GM19025 (cell line): ENCODE results near the gene KRTAP2-4.
"Not testable (repeated sequence)": the region's sequence is repeated elsewhere in the genome, so short reads cannot be mapped to it uniquely, and the experiment has no call there.

Experiments used
- ATAC-seq: cut with Tn5 transposase; IDR thresholded peaks from one replicate; pipeline ENCODE4 v1.9.1; 2021; ENCODE audit warnings: mild to moderate bottlenecking, low read depth, moderate library complexity; ENCODE audit not compliant: unreplicated experiment

KRTAP2-4 gene

DNA sequence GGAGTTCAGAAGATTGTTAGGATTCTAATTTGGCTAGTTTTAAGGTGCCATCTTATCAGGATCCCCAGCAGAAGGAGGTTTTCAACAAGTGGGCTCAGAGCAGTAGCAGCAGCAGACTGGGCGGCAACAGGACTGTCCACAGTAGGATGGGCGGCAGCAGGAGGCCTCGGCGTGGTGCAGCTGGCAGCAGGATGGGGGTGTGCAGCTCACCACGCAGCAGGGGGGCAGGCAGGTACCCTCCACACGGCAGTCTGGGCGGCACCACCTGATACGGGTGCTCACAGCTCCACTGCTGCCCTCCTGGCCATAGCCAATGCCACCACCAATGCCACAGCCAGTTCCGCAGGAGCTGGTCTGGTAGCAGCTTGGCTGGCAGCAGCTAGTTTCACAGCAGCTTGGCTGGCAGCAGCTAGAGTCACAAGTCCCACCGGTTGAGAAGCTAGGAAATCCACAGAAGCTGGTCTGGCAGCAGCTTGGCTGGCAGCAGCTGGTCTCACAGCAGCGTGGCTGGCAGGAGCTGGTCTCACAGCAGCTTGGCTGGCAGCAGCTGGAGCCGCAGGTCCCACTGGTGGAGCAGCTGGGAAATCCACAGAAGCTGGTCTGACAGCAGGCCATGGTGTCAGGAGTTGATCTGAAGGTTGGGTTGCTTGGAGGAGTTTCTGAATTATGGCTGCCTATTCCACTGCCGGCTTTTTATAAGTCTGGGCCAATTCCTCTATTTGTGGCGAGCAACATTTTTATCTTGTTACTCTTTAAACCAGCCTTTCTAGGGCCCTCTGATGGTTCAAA is 24.7 kb downstream of the KRTAP2-4 start, which contains the start of gene KRTAP1-1:
TSS of gene KRTAP1-1 (minus strand) at position 668 of the 789 bp plus-strand sequence. CDS start at position 615, 53 bp downstream.
- ATAC-seq: not testable (repeated sequence)

DNA sequence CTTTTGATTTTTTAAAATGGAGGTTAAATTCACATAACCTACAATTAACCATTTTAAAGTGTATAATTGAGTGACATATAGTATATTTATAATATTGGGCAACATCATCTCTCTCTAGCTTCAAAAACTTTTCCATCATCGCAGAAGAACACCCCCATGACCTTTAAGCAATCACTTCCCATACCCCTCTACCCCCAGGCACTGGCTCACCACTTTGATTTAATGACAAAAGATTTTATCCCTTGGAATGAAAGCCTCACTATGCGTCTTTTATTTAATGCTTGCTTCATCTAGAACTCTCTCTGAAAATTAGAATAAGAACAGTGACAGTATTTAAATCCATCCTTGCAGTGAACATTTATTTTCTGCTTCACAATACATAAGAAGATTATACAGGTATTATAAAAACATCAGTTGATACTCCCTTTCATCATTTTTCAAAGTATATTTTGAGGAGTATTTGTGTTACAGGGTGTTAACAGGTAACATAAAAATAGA is 27.8 kb downstream of the KRTAP2-4 start:
- ATAC-seq: no peak

- not testable (repeated sequence) for ATAC-seq
These were observed 31.2 kb downstream of the KRTAP2-4 start, which contains the start of gene KRTAP1-3 for GRCh38 chr17:41034346-41034935. TSS of gene KRTAP1-3 (minus strand) at chr17:41034874. CDS start at chr17:41034821, 53 bp downstream.

DNA sequence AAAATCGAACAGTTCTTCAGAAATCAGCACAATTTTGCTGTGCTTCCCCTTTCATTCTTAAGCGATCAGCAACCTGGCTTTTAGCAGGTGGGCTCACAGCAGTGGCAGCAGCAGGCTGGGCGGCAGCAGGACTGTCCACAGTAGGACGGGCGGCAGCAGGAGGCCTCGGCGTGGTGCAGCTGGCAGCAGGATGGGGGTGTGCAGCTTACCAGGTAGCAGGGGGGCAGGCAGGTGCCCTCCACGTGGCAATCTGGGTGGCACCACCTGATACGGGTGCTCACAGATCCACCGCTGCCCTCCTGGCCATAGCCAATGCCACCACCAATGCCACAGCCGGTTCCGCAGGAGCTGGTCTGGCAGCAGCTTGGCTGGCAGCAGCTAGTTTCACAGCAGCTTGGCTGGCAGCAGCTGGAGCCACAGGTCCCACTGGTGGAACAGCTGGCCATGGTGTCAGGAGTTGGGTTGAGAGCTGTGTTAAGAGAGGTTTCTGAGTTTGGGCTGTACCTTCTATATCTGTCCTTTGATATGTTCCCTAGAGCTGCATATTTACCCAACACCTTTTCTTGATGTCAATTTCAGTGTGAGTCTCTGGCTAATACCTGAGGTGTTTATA is 35.9 kb downstream of the KRTAP2-4 start, which contains the start of gene KRTAP1-4:
TSS of gene KRTAP1-4 (minus strand) at position 563 of the 613 bp plus-strand sequence. CDS start at position 446, 117 bp downstream.
- ATAC-seq: no peak

DNA sequence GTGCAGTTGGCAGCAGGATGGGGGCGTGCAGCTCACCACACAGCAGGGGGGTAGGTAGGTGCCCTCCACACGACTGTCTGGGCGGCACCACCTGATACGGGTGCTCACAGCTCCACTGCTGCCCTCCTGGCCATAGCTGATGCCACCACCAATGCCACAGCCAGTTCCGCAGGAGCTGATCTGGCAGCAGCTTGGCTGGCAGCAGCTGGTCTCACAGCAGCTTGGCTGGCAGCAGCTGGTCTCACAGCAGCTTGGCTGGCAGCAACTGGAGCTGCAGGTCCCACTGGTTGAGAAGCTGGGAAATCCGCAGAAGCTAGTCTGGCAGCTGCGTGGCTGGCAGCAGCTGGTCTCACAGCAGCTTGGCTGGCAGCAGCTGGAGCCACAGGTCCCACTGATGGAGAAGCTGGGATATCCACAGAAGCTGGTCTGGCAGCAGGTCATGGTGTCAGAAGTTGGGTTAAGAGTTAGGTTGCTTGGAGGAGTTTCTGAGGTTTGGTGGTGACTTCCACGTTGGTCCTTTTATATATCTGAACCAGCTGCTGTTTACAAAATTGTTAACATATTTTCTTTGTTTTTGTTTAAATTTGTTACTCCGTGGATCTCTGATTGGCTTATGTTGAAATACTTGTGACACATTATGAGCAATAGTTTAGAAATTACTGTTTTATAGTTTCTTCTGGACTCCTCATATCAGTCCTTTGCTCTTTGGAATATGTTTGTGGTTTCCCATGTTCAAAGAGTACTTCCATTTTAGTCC is 38.8 kb downstream of the KRTAP2-4 start, which contains the start of gene KRTAP1-5:
TSS of gene KRTAP1-5 (minus strand) at position 494 of the 757 bp plus-strand sequence. CDS start at position 441, 53 bp downstream.
- ATAC-seq: no peak

DNA sequence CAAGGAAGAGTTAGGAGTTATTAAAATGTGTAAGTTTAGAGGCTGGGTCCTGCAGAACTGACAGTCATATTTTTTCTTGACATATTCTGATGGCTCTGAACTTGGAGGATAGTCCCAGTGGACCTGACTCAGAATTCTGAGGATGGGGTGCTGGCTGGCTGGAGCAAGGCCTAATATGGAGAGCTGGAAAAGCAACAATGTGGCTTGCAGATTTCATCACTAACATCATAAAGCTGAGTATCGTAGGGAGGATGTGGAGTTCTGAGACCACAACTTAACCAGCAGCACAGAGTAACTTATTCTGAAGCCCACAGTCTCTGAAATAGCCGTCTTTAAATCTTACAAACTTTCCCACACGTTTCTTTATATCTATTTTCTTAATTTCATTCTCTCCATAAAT is 41.0 kb downstream of the KRTAP2-4 start:
- no peak for ATAC-seq

DNA sequence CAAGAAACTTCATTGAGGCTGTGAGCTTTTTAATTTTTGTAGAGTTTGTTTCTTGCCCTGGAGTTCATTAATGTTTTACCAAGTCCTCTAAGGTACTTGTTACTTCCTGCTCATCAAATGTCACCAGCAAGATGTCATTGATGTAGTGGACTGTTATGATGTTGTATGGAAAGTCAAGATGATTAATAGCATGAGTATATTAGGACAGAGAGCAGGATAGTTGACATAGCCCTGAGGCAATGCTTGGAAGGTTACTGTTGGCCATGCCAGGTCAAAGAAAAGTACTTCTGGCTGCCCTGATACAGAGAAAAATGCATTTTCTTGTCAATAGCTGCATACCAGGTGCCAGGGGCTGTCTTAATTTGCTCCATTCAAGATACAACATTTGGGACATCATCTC is 45.3 kb downstream of the KRTAP2-4 start:
- no peak for ATAC-seq

- no peak for ATAC-seq
These were observed 46.3 kb downstream of the KRTAP2-4 start for GRCh38 chr17:41019415-41019814.

DNA sequence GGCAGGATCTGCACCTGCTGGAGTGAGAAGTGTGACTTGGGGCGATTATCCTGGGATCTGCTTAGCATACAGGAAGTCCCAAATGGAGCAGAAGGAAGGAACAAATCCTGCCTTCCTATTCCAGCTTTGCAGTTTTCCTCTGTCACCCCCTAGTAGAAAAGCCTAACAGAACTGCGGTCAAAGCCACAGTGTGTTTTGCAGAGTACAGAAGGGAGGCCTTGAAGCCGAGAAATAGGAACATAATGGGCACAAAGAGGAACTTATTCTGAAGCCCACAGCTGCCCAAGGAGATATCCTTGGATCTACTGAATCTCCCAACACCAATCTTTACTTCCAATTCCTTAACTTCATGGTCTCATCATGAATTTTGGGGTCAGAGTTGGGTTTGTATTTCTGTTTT is 47.1 kb downstream of the KRTAP2-4 start:
- no peak for ATAC-seq

GRCh38 chr17:41016578-41017215 is 49.0 kb downstream of the KRTAP2-4 start:
- no peak for ATAC-seq

- ATAC-seq: no peak
These were observed 50.2 kb downstream of the KRTAP2-4 start for GRCh38 chr17:41015454-41015853.
